GM20000 (cell line): ENCODE results near the gene MAN2B2.

Experiments
- DNase-seq: peaks from one replicate; pipeline ENCODE4 v3.0.0; 2012; ENCODE audit warnings: low spot score
- TF ChIP-seq, protein P1 (sequence below): IDR thresholded peaks from 2 replicates; pipeline ENCODE4 v1.5.1; 2012; ENCODE audit warnings: mild to moderate bottlenecking, control low read depth; ENCODE audit errors: extremely low read depth, missing control alignments

Gene MAN2B2

DNA sequence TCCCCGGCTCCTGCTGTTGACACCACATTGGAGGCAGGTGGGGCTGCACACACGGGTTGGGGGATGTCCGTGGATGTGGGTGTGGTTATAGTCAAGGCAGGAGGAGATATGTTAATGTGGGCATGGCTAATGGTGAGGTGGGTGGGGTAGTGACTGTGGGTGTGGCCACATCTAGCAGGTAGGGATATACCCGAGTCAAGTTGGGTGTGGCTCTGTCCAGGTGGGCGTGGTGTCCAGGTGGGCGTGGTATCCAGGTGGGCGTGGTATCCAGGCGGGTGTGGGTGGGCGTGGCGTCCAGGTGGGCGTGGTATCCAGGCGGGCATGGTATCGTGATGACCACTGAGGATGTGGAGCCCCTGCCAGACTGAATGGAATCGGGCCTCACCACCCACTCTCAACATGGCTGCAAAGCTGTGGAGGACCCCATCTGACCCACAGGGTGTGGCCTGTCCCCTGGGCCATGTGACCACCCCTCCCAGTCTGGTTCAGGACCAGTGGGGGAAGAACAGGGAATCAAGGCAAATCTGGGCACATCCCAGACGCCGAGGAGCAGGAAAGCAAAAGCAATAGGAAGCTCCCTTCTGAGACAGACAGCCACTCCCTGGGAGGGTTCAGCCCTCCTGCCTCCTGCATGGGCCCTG is 21.0 kb downstream of the MAN2B2 start:
- no peak for DNase-seq
- TF ChIP-seq, protein P1, sequence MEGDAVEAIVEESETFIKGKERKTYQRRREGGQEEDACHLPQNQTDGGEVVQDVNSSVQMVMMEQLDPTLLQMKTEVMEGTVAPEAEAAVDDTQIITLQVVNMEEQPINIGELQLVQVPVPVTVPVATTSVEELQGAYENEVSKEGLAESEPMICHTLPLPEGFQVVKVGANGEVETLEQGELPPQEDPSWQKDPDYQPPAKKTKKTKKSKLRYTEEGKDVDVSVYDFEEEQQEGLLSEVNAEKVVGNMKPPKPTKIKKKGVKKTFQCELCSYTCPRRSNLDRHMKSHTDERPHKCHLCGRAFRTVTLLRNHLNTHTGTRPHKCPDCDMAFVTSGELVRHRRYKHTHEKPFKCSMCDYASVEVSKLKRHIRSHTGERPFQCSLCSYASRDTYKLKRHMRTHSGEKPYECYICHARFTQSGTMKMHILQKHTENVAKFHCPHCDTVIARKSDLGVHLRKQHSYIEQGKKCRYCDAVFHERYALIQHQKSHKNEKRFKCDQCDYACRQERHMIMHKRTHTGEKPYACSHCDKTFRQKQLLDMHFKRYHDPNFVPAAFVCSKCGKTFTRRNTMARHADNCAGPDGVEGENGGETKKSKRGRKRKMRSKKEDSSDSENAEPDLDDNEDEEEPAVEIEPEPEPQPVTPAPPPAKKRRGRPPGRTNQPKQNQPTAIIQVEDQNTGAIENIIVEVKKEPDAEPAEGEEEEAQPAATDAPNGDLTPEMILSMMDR = no peak

DNA sequence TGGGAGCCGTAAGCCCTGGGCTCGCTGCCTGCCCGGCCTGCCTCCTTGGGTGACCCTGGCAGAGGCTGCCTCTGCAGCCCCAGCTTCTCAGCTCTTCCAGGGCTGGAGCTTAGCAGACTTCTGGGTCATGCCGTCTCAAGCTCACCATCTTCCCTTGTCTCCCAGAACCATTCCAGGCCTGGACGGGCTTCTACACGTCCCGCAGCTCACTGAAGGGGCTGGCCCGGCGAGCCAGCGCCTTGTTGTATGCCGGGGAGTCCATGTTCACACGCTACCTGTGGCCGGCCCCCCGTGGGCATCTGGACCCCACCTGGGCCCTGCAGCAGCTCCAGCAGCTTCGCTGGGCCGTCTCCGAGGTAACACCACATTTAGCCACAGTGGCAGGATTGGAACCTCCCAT is 22.0 kb downstream of the MAN2B2 start:
- TF ChIP-seq, protein P1 = no peak
- no peak for DNase-seq

DNA sequence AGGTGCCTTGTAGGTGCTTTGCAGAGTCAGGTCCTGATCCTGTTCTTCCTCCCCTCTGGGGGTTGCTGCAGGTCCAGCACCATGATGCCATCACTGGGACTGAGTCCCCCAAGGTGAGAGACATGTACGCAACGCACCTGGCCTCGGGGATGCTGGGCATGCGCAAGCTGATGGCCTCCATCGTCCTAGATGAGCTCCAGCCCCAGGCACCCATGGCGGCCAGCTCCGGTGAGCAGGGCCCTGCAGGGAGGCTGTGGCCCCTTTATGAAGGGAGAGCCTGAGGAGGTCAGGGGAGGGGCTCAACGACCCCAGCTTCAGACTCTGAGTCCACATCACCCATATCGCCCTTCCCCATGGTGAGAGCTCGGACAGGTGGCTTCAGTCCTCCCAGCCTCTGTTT is 23.1 kb downstream of the MAN2B2 start:
- TF ChIP-seq, protein P1 = no peak
- no peak for DNase-seq

DNA sequence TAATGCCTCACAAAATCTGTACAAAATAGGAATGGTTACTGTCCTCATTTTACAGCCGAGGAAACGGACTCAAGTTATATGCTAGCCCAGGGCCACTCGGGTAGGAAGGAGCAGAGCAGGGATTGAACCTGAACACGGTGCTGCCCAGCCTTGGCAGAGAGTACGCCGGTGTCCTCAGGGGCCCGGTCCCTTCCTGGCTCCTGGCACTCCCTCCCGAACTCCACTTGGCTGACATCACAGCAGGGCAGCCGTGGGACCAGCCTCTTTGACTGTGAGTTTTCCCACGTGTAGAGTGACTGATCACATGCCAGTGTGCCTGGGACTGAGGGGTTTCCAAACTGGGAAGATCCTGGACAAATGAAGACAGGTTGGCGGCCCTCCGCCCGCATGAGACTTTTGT is 23.7 kb downstream of the MAN2B2 start:
- TF ChIP-seq, protein P1 = no peak
- no peak for DNase-seq

DNA sequence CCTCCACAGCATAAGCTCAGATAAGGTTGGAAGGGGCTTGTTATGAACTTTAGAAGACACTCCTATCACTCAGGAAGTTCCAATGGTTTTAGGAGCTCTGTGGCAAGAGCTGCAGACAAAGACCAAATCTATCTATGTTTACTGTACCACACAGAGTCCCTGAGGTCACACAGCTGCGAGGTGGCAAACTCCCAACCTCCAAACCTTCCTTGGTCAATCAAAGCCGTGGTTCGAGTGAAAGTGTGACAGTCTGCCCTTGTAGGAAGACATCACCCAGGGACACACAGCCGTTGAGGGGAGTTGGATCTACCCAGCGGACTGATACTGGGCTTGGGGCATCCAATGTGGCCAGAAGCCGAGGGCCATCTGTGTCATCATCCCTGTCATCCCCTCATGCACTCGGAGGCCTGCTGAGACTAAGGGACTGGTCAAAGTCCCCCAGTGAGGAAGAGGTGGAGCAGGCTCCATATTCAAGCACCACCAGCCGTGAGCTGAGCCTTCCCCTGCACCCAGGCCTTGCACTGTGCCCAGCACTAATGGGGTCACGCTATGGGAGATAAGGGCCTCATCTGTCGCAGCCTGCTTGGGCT is 26.8 kb downstream of the MAN2B2 start:
- TF ChIP-seq, protein P1 = no peak
- DNase-seq = no peak

DNA sequence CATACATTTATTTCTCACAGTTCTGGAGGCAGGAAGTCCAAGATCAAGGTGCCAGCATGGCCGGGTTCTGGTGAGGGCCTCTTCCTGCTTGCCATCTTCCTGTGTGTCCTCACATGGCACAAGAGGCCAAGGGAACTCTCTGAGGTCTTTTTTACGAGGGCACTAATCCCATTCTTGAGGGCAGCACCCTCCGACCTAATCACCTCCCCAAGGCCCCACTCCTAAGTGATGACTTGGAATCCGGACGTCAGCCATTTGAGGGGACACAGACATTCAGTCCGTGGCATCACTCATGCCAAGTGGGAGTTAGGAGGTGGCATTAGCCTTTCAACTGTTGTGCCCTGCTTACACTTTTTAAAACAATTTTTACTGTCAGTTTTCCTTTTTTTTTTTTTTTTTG is 27.3 kb downstream of the MAN2B2 start:
- DNase-seq = no peak
- TF ChIP-seq, protein P1 = no peak

DNA sequence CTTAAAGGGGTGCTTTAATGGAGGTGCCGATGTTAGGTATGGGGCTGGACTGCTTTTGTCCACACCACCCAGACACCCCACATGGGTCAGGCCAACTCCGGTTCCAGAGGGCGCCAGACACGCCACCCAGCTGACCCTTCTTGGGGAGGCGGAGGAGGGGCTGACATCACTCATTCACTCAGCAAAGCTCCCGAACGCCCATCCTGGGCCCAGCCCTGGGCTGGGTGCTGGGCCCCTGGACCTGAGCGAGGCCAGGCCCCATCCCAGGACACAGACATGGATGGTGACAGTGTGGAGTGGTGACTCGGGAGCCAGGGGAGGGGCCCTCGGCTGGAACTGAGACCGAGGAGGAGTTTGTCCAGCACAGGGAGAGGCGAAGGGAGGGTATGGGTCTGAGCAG is 28.1 kb downstream of the MAN2B2 start:
- TF ChIP-seq, protein P1 = no peak
- DNase-seq = no peak
